Cardiac muscle cell (in vitro differentiated cells and primary cell): ENCODE data around the gene ABCC4. TPM values are rescaled to one million over a fixed set of nuclear protein-coding genes. Genes with fewer than 3 reads are reported as not detected.

Source experiments
- DNase-seq, 2 donors: peaks; one replicate each; pipeline versions ENCODE4 v3.0.0 to v3.0.0-alpha.2; 2010 to 2017; ENCODE audit warnings: low read depth in 1 of 2, low spot score in 1 of 2
- H3K27ac ChIP-seq: fragments of 200-600 bp; sonication (generic); 2 replicates; pipeline ENCODE4 v1.5.1; 2016
- H3K27me3 ChIP-seq: fragments of 200-600 bp; sonication (generic); 2 replicates; pipeline ENCODE4 v1.6.0; 2016; ENCODE audit warnings: control low read depth
- H3K36me3 ChIP-seq: fragments of 200-600 bp; sonication (generic); 2 replicates; pipeline ENCODE4 v1.5.1; 2016; ENCODE audit warnings: control low read depth
- H3K4me1 ChIP-seq: fragments of 200-600 bp; sonication (generic); 2 replicates; pipeline ENCODE4 v1.8.1; 2017; ENCODE audit warnings: low read depth, mild to moderate bottlenecking, mixed run types
- H3K4me3 ChIP-seq: fragments of 200-600 bp; sonication (generic); 2 replicates; pipeline ENCODE4 v1.5.1; 2016; ENCODE audit warnings: mild to moderate bottlenecking
- H3K9me3 ChIP-seq: fragments of 200-600 bp; sonication (generic); 2 replicates; pipeline ENCODE4 v1.5.1; 2017; ENCODE audit warnings: low read depth, mild to moderate bottlenecking, control low read depth
- CTCF ChIP-seq: IDR thresholded peaks from 2 replicates; pipeline ENCODE4 v1.5.1; 2012; ENCODE audit warnings: low read depth, mild to moderate bottlenecking, low read length
- polyA plus RNA-seq: library from polyadenylated mRNA; unstranded; fragments of >200 nt; fragmentation: Nextera tagmentation; extraction: Ambion mirVana; gene quantifications from 2 replicates; pipeline ENCODE4 v1.2.1, GENCODE V29; 2016
- total RNA-seq: library from RNA; depleted of rRNA; stranded (reverse); fragments of >200 nt; gene quantifications from 2 replicates; pipeline ENCODE4 v1.2.3, GENCODE V29; 2016

Gene ABCC4
- total and polyA plus RNA-seq, 2 experiments from 2014 or later, result 1.6 to 5.0 TPM

DNA sequence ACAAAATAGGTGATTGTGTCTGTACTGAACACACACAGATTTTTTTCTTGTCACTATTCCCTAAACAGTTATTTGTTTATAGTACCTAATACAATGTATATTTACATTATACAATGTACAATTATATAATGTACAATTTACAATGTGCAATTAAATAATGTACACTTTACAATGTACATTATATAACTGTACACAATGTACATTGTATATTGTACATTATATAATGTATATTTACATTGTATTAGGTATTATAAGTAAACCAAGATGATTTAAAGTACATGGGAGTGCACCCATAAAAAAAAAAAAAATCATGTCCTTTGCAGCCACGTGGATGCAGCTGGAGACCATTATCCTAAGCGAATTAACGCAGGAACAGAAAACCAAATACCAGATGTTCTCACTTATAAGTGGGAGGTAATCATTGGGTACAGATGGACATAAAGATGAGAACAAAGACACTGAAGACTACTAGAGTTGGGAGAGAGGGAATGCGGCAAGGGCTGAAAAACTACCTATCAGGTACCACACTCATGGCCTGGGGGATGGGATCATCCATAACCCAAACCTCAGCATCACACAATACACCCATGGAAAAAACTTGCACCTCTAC, 68.1 kb downstream of the ABCC4 start:
- H3K4me3 ChIP-seq, result no peak overlapping the region
- no peak for TF ChIP-seq CTCF
- no peaks in the 10 kb centered on the region for H3K36me3 ChIP-seq
- no peak for DNase-seq
- H3K27ac ChIP-seq, result no peak overlapping the region
- no peaks in the 10 kb centered on the region for H3K4me1 ChIP-seq
- no peaks in the 10 kb centered on the region for H3K9me3 ChIP-seq
- no peaks in the 10 kb centered on the region for H3K27me3 ChIP-seq

DNA sequence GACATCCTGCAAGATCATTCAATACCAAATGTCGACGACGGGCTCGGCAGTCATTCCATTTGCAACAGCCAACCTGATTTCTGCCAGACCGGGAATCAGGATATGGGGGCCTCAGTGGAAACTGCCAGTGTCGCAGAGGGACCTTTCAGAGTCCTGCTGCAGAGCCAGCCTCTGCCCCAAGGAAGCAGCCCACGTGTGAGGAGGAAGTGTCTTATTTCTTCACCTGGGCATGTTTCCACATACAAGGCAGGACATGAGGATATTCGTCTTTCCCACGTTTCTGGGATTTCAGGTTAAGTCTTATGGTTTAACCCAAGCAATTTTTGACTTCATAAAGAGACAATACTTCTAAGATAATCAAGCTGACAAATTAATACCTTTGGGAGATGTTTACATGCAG, 69.9 kb downstream of the ABCC4 start:
- TF ChIP-seq CTCF, result no peak
- Histone ChIP-seq H3K4me3 (no peak overlapping the region), H3K4me1 (no peaks in the 10 kb centered on the region), H3K27ac (no peak overlapping the region), H3K9me3 (no peaks in the 10 kb centered on the region), H3K27me3 (no peaks in the 10 kb centered on the region), H3K36me3 (no peaks in the 10 kb centered on the region)
- DNase-seq, result no peak

DNA sequence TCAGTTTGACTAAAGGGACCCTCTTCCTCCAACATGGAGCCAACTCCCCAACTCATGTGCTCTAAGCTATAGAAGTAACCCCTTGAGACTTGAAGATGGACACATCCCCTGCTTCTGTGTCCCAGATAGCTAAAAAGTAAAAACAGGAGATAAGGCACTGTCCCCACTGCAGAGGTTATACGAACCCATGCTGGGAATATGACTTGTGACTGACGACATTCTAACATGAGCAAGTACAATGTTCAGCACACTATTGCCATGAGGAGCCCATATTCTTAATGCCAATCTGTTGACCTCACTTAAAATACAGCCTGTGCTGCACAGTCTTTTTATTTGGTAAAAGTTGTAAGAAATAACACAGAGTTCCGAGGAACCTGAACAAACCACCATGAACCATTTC, 71.4 kb downstream of the ABCC4 start:
- Histone ChIP-seq H3K27ac (no peak overlapping the region), H3K4me3 (no peak overlapping the region), H3K36me3 (no peaks in the 10 kb centered on the region), H3K27me3 (no peaks in the 10 kb centered on the region), H3K4me1 (no peaks in the 10 kb centered on the region), H3K9me3 (no peaks in the 10 kb centered on the region)
- no peak for TF ChIP-seq CTCF
- DNase-seq, result no peak

- Histone ChIP-seq H3K4me3 (no peak overlapping the region), H3K9me3 (no peaks in the 10 kb centered on the region), H3K36me3 (no peaks in the 10 kb centered on the region), H3K27me3 (no peaks in the 10 kb centered on the region), H3K27ac (no peak overlapping the region), H3K4me1 (no peaks in the 10 kb centered on the region)
- no peak for DNase-seq
- TF ChIP-seq CTCF, result no peak
Measured at GRCh38 chr13:95228130-95228529, 73.1 kb downstream of the ABCC4 start.

DNA sequence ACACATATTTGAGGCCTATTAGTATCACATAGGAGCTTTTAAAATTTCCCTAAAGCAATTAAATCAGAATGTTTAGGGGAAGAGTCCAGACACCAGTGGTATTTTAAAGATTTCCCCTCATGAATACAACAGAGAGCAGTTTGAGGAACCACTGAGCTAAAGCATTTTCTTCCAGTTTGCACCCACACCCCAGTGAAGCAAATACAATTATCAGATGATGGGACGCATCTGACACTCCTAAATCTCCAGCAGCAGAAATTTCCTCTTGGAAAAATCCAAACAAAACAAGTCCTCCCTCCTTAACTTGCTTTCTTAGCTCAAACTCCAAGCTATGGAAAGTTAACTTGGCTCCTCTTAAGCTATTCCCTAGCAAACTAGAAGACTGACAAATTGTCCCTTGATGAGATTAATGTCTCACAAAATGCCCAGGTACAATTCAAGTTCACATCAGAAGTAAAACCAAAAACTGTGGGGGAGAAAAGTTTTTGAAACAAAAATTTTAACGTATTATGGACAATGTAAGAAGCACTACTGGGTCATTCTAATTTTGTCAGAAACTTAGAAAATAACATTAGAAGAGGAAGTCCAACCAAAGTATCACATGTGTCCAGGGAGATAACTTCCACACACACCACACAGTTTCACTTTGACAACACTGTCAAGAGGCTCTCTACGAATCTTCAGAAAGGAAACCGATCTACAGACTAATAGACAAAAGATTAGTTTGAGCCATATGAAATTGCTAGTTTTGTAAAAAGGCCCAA, 74.1 kb downstream of the ABCC4 start:
- no peak for TF ChIP-seq CTCF
- H3K4me3 ChIP-seq, result no peak overlapping the region
- H3K36me3 ChIP-seq, result no peaks in the 10 kb centered on the region
- H3K27me3 ChIP-seq, result no peaks in the 10 kb centered on the region
- no peak overlapping the region for H3K27ac ChIP-seq
- no peaks in the 10 kb centered on the region for H3K9me3 ChIP-seq
- no peaks in the 10 kb centered on the region for H3K4me1 ChIP-seq
- no peak for DNase-seq
